OCI-LY1 (cell line): ENCODE measurements around the gene RASL12.

ENCODE experiments used
- H2AFZ ChIP-seq: fragments of 200-600 bp; sonication (generic), shearing (Covaris generic); 2 replicates; pipeline ENCODE4 v1.6.0; 2014; ENCODE audit warnings: antibody characterized with exemption, mild to moderate bottlenecking, low read length
- H3F3A ChIP-seq: fragments of 200-600 bp; sonication (generic), shearing (Covaris generic); 2 replicates; pipeline ENCODE4 v1.6.0; 2014; ENCODE audit warnings: mild to moderate bottlenecking, antibody characterized with exemption, low read length, moderate library complexity; ENCODE audit not compliant: insufficient read depth
- H3K27ac ChIP-seq: fragments of 200-600 bp; sonication (generic); 2 replicates; pipeline ENCODE4 v1.5.1; 2014; ENCODE audit warnings: low read length, mixed run types, mild to moderate bottlenecking, low read depth; ENCODE audit not compliant: poor library complexity, severe bottlenecking
- H3K27me3 ChIP-seq: fragments of 200-600 bp; sonication (generic); 2 replicates; pipeline ENCODE4 v1.6.0; 2014; ENCODE audit warnings: antibody characterized with exemption, mild to moderate bottlenecking, low read length, moderate library complexity; ENCODE audit not compliant: insufficient read depth
- H3K36me3 ChIP-seq: fragments of 200-600 bp; sonication (generic); 2 replicates; pipeline ENCODE4 v1.6.1; 2014; ENCODE audit warnings: mild to moderate bottlenecking, antibody characterized with exemption, low read length, moderate library complexity, mixed read lengths; ENCODE audit not compliant: insufficient read depth
- H3K4me1 ChIP-seq: fragments of 200-600 bp; sonication (generic); 2 replicates; pipeline ENCODE4 v1.5.1; 2014; ENCODE audit warnings: mild to moderate bottlenecking, low read length, moderate library complexity; ENCODE audit not compliant: insufficient read depth, severe bottlenecking
- H3K4me2 ChIP-seq: fragments of 200-600 bp; sonication (generic), shearing (Covaris generic); 2 replicates; pipeline ENCODE4 v1.6.1; 2014; ENCODE audit warnings: low read length
- H3K4me3 ChIP-seq: fragments of 200-600 bp; sonication (generic); 2 replicates; pipeline ENCODE4 v1.5.1; 2014; ENCODE audit warnings: low read length, low read depth, mild to moderate bottlenecking, mixed read lengths; ENCODE audit not compliant: poor library complexity, severe bottlenecking
- H3K79me2 ChIP-seq: fragments of 200-600 bp; shearing (Covaris generic); 2 replicates; pipeline ENCODE4 v1.6.1; 2016; ENCODE audit warnings: mixed run types, low read length, mixed read lengths; ENCODE audit not compliant: insufficient read depth
- H3K9ac ChIP-seq: fragments of 200-600 bp; sonication (generic), shearing (Covaris generic); 2 replicates; pipeline ENCODE4 v1.6.1; 2014; ENCODE audit warnings: mild to moderate bottlenecking, low read length, mixed read lengths
- H3K9me2 ChIP-seq: fragments of 200-600 bp; sonication (generic), shearing (Covaris generic); 2 replicates; pipeline ENCODE4 v1.6.1; 2014; ENCODE audit warnings: low read depth, mild to moderate bottlenecking, low read length, mixed read lengths
- H3K9me3 ChIP-seq: fragments of 200-600 bp; shearing (Covaris generic); 2 replicates; pipeline ENCODE4 v1.6.1; 2014; ENCODE audit warnings: low read length, mixed read lengths
- H4K20me1 ChIP-seq: fragments of 200-600 bp; sonication (generic), shearing (Covaris generic); 2 replicates; pipeline ENCODE4 v1.6.0; 2016; ENCODE audit warnings: mild to moderate bottlenecking, low read length; ENCODE audit not compliant: insufficient read depth
- EZH2 ChIP-seq: fragments of 200-600 bp; sonication (generic), shearing (Covaris generic); IDR thresholded peaks from 2 replicates; pipeline ENCODE4 v1.8.0; 2017; ENCODE audit warnings: borderline replicate concordance, mixed run types, mild to moderate bottlenecking, antibody characterized with exemption, low read length, moderate library complexity, mixed read lengths
- TF ChIP-seq, protein P1 (sequence below): fragments of 200-600 bp; sonication (generic), shearing (Covaris generic); IDR thresholded peaks from 2 replicates; pipeline ENCODE4 v1.5.1; 2017; ENCODE audit warnings: mild to moderate bottlenecking, antibody characterized with exemption, low read length, moderate library complexity, mixed read lengths

The RASL12 gene

DNA sequence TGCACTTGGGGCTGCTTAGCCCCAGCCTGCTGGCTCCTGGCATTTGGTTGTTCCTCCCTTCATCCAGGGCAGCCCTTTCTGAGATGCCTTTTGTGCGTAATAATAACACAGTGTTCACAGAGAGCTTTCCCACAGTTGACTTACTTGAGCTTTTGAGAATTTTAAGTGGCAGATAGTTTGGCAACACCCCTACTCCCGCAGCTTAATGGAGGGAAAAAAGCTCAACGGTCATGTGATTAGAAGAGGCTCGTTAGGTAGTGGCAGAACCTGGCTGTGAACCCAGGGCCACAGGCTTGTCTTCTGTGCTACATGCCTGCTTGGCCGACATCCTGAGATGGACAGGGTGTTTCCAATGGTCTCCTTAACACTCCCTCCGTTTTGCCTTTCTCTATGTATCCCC is 13.5 kb upstream of the RASL12 start:
- no peaks in the 10 kb centered on the region for H3K9me3 ChIP-seq
- TF ChIP-seq EZH2: no peak
- TF ChIP-seq, protein P1, sequence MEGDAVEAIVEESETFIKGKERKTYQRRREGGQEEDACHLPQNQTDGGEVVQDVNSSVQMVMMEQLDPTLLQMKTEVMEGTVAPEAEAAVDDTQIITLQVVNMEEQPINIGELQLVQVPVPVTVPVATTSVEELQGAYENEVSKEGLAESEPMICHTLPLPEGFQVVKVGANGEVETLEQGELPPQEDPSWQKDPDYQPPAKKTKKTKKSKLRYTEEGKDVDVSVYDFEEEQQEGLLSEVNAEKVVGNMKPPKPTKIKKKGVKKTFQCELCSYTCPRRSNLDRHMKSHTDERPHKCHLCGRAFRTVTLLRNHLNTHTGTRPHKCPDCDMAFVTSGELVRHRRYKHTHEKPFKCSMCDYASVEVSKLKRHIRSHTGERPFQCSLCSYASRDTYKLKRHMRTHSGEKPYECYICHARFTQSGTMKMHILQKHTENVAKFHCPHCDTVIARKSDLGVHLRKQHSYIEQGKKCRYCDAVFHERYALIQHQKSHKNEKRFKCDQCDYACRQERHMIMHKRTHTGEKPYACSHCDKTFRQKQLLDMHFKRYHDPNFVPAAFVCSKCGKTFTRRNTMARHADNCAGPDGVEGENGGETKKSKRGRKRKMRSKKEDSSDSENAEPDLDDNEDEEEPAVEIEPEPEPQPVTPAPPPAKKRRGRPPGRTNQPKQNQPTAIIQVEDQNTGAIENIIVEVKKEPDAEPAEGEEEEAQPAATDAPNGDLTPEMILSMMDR: no peak
- no peak overlapping the region for H3K9ac ChIP-seq
- H3K27ac ChIP-seq: no peak overlapping the region
- H3K27me3 ChIP-seq: no peaks in the 10 kb centered on the region
- H4K20me1 ChIP-seq: no peaks in the 10 kb centered on the region
- H3K4me2 ChIP-seq: no peak overlapping the region
- H3K79me2 ChIP-seq: no peaks in the 10 kb centered on the region
- no peaks in the 10 kb centered on the region for H3F3A ChIP-seq
- no peaks in the 10 kb centered on the region for H3K36me3 ChIP-seq
- no peak overlapping the region for H3K4me3 ChIP-seq
- no peaks in the 10 kb centered on the region for H3K4me1 ChIP-seq
- H3K9me2 ChIP-seq: no peaks in the 10 kb centered on the region
- H2AFZ ChIP-seq: no peak overlapping the region

DNA sequence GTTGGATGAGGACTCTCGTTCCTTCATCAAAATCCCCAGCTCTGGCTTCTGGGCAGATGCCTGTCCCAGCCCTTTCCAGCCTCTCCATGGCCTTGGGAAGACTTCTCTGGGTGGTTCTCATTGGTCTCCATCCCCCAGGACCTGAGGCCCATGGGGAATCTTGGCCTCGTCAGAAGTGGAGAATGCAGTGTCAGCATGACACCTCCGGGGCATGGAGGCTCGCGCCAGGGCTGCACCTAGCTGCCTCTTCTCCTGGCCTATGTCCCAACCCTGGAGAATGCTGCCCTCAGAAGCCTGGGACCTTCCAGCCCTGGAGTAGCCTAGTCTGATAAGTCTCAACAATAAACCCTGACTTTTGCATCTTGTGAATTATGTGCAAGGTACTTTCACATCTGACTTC is 11.8 kb upstream of the RASL12 start:
- Histone ChIP-seq H3F3A (no peaks in the 10 kb centered on the region), H3K79me2 (no peaks in the 10 kb centered on the region), H3K4me3 (no peak overlapping the region), H3K9me3 (no peaks in the 10 kb centered on the region), H3K27me3 (no peaks in the 10 kb centered on the region), H4K20me1 (no peaks in the 10 kb centered on the region), H3K4me1 (no peaks in the 10 kb centered on the region), H3K4me2 (no peak overlapping the region), H3K36me3 (no peaks in the 10 kb centered on the region), H3K9ac (no peak overlapping the region), H3K27ac (no peak overlapping the region), H2AFZ (no peak overlapping the region), H3K9me2 (no peaks in the 10 kb centered on the region)
- TF ChIP-seq, protein P1: no peak
- TF ChIP-seq EZH2: no peak

DNA sequence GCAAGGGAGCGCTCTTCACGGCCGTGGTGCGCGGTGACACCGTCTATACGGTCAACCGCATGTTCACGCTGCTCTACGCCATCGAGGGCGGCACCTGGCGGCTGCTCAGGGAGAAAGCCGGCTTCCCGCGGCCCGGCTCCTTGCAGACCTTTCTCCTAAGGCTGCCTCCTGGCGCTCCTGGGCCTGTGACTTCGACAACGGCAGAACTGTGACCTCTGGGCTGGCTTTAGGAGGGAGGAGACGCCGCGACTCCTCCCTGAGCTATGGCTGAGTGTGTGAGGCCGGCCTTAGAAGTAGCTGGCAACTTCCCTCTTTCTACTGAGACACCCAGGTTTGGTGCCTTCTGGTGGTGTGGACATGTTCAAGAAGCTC is 10.2 kb upstream of the RASL12 start:
- no peak overlapping the region for H3K9ac ChIP-seq
- H3K4me1 ChIP-seq: no peaks in the 10 kb centered on the region
- H3K9me2 ChIP-seq: no peaks in the 10 kb centered on the region
- H2AFZ ChIP-seq: no peak overlapping the region
- no peak overlapping the region for H3K4me3 ChIP-seq
- no peaks in the 10 kb centered on the region for H3F3A ChIP-seq
- no peak overlapping the region for H3K4me2 ChIP-seq
- H3K27ac ChIP-seq: no peak overlapping the region
- no peak for TF ChIP-seq EZH2
- TF ChIP-seq, protein P1: no peak
- no peaks in the 10 kb centered on the region for H3K27me3 ChIP-seq
- H3K9me3 ChIP-seq: no peaks in the 10 kb centered on the region
- no peaks in the 10 kb centered on the region for H4K20me1 ChIP-seq
- H3K79me2 ChIP-seq: no peaks in the 10 kb centered on the region
- H3K36me3 ChIP-seq: no peaks in the 10 kb centered on the region
